ENCODE data around the gene MEP1A.

DNA sequence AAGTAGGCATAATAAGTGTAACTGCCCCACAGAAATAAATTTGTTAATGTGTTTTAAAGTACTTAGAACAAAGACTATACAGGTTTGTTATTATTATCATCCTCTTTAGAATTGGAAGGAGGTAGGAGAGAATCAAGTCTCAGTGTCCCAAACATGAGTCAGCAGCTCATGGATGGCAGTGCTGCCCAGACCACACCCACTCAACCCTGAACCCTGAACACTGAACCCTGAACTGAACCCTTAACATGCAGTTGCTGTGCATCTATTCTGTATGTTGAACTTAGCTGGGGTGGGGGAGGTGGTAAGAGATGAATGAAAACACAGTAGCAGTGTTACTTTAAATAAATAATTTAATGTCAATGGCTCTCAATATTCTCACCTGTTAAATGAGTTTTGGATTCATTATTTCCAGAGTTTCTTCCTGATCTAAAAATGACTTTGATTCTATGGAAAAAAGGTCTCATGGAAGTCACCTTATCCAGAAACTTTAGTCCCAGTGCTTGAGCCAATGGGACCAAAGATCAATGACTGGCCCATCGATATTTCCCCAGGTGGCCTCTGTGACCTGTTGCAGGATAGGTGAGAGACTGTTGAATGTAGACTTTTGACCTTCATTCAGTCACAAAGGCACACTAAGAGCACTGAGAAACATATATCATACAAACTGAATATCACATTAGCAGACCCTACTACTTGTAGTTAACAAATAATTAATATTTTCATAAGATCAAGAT lies 49.6 kb upstream of the MEP1A start:
- TF ChIP-seq, protein P1, sequence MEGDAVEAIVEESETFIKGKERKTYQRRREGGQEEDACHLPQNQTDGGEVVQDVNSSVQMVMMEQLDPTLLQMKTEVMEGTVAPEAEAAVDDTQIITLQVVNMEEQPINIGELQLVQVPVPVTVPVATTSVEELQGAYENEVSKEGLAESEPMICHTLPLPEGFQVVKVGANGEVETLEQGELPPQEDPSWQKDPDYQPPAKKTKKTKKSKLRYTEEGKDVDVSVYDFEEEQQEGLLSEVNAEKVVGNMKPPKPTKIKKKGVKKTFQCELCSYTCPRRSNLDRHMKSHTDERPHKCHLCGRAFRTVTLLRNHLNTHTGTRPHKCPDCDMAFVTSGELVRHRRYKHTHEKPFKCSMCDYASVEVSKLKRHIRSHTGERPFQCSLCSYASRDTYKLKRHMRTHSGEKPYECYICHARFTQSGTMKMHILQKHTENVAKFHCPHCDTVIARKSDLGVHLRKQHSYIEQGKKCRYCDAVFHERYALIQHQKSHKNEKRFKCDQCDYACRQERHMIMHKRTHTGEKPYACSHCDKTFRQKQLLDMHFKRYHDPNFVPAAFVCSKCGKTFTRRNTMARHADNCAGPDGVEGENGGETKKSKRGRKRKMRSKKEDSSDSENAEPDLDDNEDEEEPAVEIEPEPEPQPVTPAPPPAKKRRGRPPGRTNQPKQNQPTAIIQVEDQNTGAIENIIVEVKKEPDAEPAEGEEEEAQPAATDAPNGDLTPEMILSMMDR (IDR thresholded peaks at IDR 0.05), result no peak
- TF ChIP-seq ZFX (IDR thresholded peaks at IDR 0.05; ENCODE audit: borderline replicate concordance), result no peak
